Suprapubic skin (tissue), 4 donors: ENCODE measurements around the gene CD2AP. TPM values are rescaled to one million over a fixed set of nuclear protein-coding genes. Genes with fewer than 3 reads are reported as not detected.

Source experiments
- DNase-seq, 2 donors: peaks; one replicate each; pipeline ENCODE4 v3.0.0-alpha.2; 2019; ENCODE audit warnings: low spot score in 2 of 2
- H3K27ac ChIP-seq: fragments of 200-600 bp; sonication (generic); one replicate; pipeline ENCODE4 v1.5.1; 2019
- H3K27me3 ChIP-seq: fragments of 200-600 bp; sonication (generic); one replicate; pipeline ENCODE4 v1.5.1; 2019
- H3K36me3 ChIP-seq: fragments of 200-600 bp; sonication (generic); one replicate; pipeline ENCODE4 v1.5.1; 2019
- H3K4me1 ChIP-seq: fragments of 200-600 bp; sonication (generic); one replicate; pipeline ENCODE4 v1.5.1; 2019
- H3K4me3 ChIP-seq: fragments of 200-600 bp; sonication (generic); one replicate; pipeline ENCODE4 v1.5.1; 2019; ENCODE audit warnings: mild to moderate bottlenecking
- H3K9me3 ChIP-seq: fragments of 200-600 bp; sonication (generic); one replicate; pipeline ENCODE4 v1.5.1; 2019
- CTCF ChIP-seq, 2 donors: fragments of 200-600 bp in 1 of 2; fragments of 450-650 bp in 1 of 2; sonication (generic) in 1 of 2; IDR thresholded peaks; one replicate each; pipeline ENCODE4 v1.5.1; 2016 to 2019; ENCODE audit warnings: antibody characterized with exemption in 2 of 2, mild to moderate bottlenecking in 1 of 2, moderate library complexity in 1 of 2
- EP300 ChIP-seq: sonication (generic); formaldehyde crosslinking; IDR thresholded peaks from one replicate; pipeline ENCODE4 v1.6.1; 2017; ENCODE audit warnings: antibody characterized with exemption
- POLR2A ChIP-seq, 2 donors: fragments of 450-650 bp; IDR thresholded peaks; one replicate each; pipeline ENCODE4 v1.6.1; 2017; ENCODE audit warnings: antibody characterized with exemption in 2 of 2, mild to moderate bottlenecking in 2 of 2, moderate library complexity in 2 of 2
- POLR2AphosphoS5 ChIP-seq, 3 donors: sonication (generic); formaldehyde crosslinking; IDR thresholded peaks; one replicate each; pipeline ENCODE4 v1.6.1; 2017; ENCODE audit warnings: antibody characterized with exemption in 3 of 3
- WGBS: methylation state at CpG from one replicate; pipeline ENCODE4 v1.1.5; 2018; 5-methylcytosine and 5-hydroxymethylcytosine counted together
- total RNA-seq, 4 donors: library from RNA; depleted of rRNA; stranded (reverse); fragments of >200 nt; gene quantifications; one replicate each; pipeline ENCODE4 v1.1.0, GENCODE V29; 2016

The CD2AP gene
- total RNA-seq, 4 donors from 2014 or later, result 20.4 to 41.8 (median 28.3) TPM

- Histone ChIP-seq H3K27me3 (no peaks in the 10 kb centered on the region), H3K4me3 (no peak overlapping the region), H3K36me3 (no peaks in the 10 kb centered on the region), H3K27ac (no peak overlapping the region), H3K4me1 (peaks cover 2% of the 10 kb centered on the region), H3K9me3 (no peaks in the 10 kb centered on the region)
- WGBS, result 94% methylated on average over 6 of the region's 6 CpGs
- no peak for DNase-seq
- TF ChIP-seq EP300 (no peak), POLR2A (IDR thresholded peaks at IDR 0.05) (no peak), CTCF (IDR thresholded peaks at IDR 0.05) (no peak), POLR2AphosphoS5 (IDR thresholded peaks at IDR 0.05) (no peak)
Observed at GRCh38 chr6:47454713-47455396, 22.7 kb upstream of the CD2AP start.

- H3K27me3 ChIP-seq, result no peaks in the 10 kb centered on the region
- 54% methylated on average over 4 of the region's 4 CpGs for WGBS
- no peak for DNase-seq
- no peak overlapping the region for H3K27ac ChIP-seq
- H3K9me3 ChIP-seq, result no peaks in the 10 kb centered on the region
- no peaks in the 10 kb centered on the region for H3K36me3 ChIP-seq
- TF ChIP-seq CTCF (IDR thresholded peaks at IDR 0.05), result no peak
- no peak for TF ChIP-seq EP300
- no peak for TF ChIP-seq POLR2AphosphoS5 (IDR thresholded peaks at IDR 0.05)
- TF ChIP-seq POLR2A (IDR thresholded peaks at IDR 0.05), result no peak
- no peak overlapping the region for H3K4me3 ChIP-seq
- peaks cover 2% of the 10 kb centered on the region for H3K4me1 ChIP-seq
Observed at GRCh38 chr6:47455533-47456209, 21.9 kb upstream of the CD2AP start.

- no peak for TF ChIP-seq POLR2A (IDR thresholded peaks at IDR 0.05)
- TF ChIP-seq EP300, result no peak
- TF ChIP-seq CTCF (IDR thresholded peaks at IDR 0.05), result no peak
- TF ChIP-seq POLR2AphosphoS5 (IDR thresholded peaks at IDR 0.05), result no peak
- Histone ChIP-seq H3K27ac (no peak overlapping the region), H3K9me3 (no peaks in the 10 kb centered on the region), H3K4me3 (no peak overlapping the region), H3K4me1 (peaks cover 2% of the 10 kb centered on the region), H3K27me3 (no peaks in the 10 kb centered on the region), H3K36me3 (no peaks in the 10 kb centered on the region)
- 62% methylated on average over 2 of the region's 2 CpGs for WGBS
- no peak for DNase-seq
Observed at GRCh38 chr6:47456536-47456975, 21.0 kb upstream of the CD2AP start.

DNA sequence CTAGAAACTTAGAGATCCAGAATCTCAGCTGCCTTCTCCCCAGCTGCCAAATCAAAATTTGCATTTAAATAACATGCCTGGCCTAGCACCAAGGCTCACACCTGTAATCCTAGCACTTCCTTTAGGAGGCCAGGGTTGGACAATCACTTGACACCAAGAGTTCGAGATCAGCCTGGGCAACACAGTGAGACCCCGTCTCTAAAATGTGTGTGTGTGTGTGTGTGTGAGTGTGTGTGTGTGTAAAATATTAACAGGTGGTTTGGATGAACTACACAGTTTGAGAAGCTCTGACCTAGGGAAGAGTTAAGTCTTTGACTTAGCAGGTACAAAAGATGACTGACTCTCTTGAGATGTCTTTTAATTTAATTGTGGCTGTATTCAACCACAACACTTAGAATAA is 20.2 kb upstream of the CD2AP start:
- Histone ChIP-seq H3K9me3 (no peaks in the 10 kb centered on the region), H3K4me1 (peaks cover 2% of the 10 kb centered on the region), H3K27me3 (no peaks in the 10 kb centered on the region), H3K27ac (no peak overlapping the region), H3K4me3 (no peak overlapping the region), H3K36me3 (no peaks in the 10 kb centered on the region)
- no peak for DNase-seq
- no peak for TF ChIP-seq EP300
- no peak for TF ChIP-seq CTCF (IDR thresholded peaks at IDR 0.05)
- TF ChIP-seq POLR2AphosphoS5 (IDR thresholded peaks at IDR 0.05), result no peak
- no peak for TF ChIP-seq POLR2A (IDR thresholded peaks at IDR 0.05)
- WGBS, result 88% methylated on average over 2 of the region's 2 CpGs

DNA sequence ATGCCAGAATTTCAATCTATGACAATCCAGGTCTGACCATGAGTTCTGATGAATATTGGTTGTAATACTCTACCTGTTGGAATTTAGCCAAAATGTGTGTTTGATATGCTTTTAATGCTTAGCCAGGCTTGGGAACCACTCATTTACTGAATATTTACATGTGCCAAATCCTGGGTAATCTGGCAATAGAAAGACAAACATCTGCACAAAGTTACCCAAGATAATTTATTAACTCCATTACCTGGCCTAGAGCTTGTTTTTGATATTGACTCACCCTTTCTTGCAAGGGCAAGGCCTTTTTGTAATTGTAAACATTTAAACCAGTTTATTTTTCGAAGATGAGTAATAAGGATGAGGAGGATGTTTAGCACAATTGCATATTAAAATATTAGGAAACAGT is 13.5 kb upstream of the CD2AP start:
- 52% methylated on average over 1 of the region's 1 CpG for WGBS
- H3K9me3 ChIP-seq, result no peaks in the 10 kb centered on the region
- H3K4me1 ChIP-seq, result no peaks in the 10 kb centered on the region
- no peaks in the 10 kb centered on the region for H3K27me3 ChIP-seq
- H3K27ac ChIP-seq, result no peak overlapping the region
- H3K4me3 ChIP-seq, result no peak overlapping the region
- H3K36me3 ChIP-seq, result no peaks in the 10 kb centered on the region
- no peak for TF ChIP-seq CTCF (IDR thresholded peaks at IDR 0.05)
- no peak for TF ChIP-seq POLR2AphosphoS5 (IDR thresholded peaks at IDR 0.05)
- no peak for TF ChIP-seq POLR2A (IDR thresholded peaks at IDR 0.05)
- no peak for TF ChIP-seq EP300
- DNase-seq, result no peak
